Heart left ventricle (tissue), 16 donors: Measurements from ENCODE around the gene TRRAP. TPM values are rescaled to one million over a fixed set of nuclear protein-coding genes. Genes with fewer than 3 reads are reported as not detected.

Experiments
- ATAC-seq, 4 donors: fragments of 200-7000 bp; cut with Tn5 transposase; one replicate each; pipeline ENCODE4 v1.9.1; 2020 to 2022; ENCODE audit warnings: moderate library complexity in 4 of 4, mild to moderate bottlenecking in 3 of 4, moderate number of reproducible peaks in 1 of 4
- DNase-seq, 5 donors: peaks; one replicate each; pipeline ENCODE4 v3.0.0-alpha.2; 2020
- H3K27ac ChIP-seq, 12 donors: fragments of 200-600 bp; sonication (generic) in 4 of 12; one replicate each; pipeline versions ENCODE4 v1.5.0 to v1.8.0; 2016 to 2022; ENCODE audit warnings: mild to moderate bottlenecking in 2 of 12
- H3K27me3 ChIP-seq, 9 donors: fragments of 200-600 bp; sonication (generic) in 2 of 9; one replicate each; pipeline versions ENCODE4 v1.5.1 to v1.8.0; 2016 to 2022; ENCODE audit warnings: mild to moderate bottlenecking in 3 of 9
- H3K36me3 ChIP-seq, 9 donors: fragments of 200-600 bp; sonication (generic) in 2 of 9; one replicate each; pipeline versions ENCODE4 v1.5.0 to v1.8.0; 2018 to 2022; ENCODE audit warnings: mild to moderate bottlenecking in 2 of 9
- H3K4me1 ChIP-seq, 12 donors: fragments of 200-600 bp; sonication (generic) in 4 of 12; one replicate each; pipeline versions ENCODE4 v1.5.0 to v1.8.0; 2016 to 2022; ENCODE audit warnings: mild to moderate bottlenecking in 3 of 12
- H3K4me3 ChIP-seq, 12 donors: fragments of 200-600 bp; sonication (generic) in 4 of 12; one replicate each; pipeline versions ENCODE4 v1.5.0 to v1.8.0; 2017 to 2022; ENCODE audit warnings: mild to moderate bottlenecking in 9 of 12, moderate library complexity in 4 of 12
- H3K9me3 ChIP-seq, 12 donors: fragments of 200-600 bp; sonication (generic) in 4 of 12; one replicate each; pipeline versions ENCODE4 v1.5.0 to v1.8.0; 2016 to 2022; ENCODE audit warnings: mild to moderate bottlenecking in 1 of 12
- CTCF ChIP-seq, 12 donors: fragments of 200-600 bp; sonication (generic) in 4 of 12; IDR thresholded peaks; one replicate each; pipeline versions ENCODE4 v1.5.0 to v1.8.0; 2018 to 2022; ENCODE audit warnings: antibody characterized with exemption in 12 of 12, mild to moderate bottlenecking in 5 of 12
- POLR2A ChIP-seq, 2 donors: fragments of 450-650 bp; IDR thresholded peaks; one replicate each; pipeline ENCODE4 v1.6.1; 2017; ENCODE audit warnings: antibody characterized with exemption in 2 of 2, mild to moderate bottlenecking in 2 of 2, moderate library complexity in 2 of 2
- WGBS, 4 donors: extraction: QIAGEN DNeasy Blood & Tissue Kit in 2 of 4; methylation state at CpG; one replicate each; pipeline versions ENCODE4 v1.1.5 to v1.1.7; 2013 to 2018; 5-methylcytosine and 5-hydroxymethylcytosine counted together
- intact Hi-C, 10 donors: fragments of 100-400 bp; cut with DNase I; formaldehyde crosslinking; loops; one replicate each; pipeline versions ENCODE4 v1.11.1 to v1.14.2; 2022
- polyA plus RNA-seq, 2 donors: library from polyadenylated mRNA; stranded (reverse); fragments of 200-250 nt; gene quantifications; one replicate each; pipeline ENCODE4 v1.2.3, GENCODE V29; 2013
- total RNA-seq, 9 donors: library from RNA; depleted of rRNA in 2 of 9; stranded (reverse); fragments of >200 nt in 2 of 9; fragmentation: NEBNext Ultra II Directional in 3 of 9; extraction: Animal tissue kit (Norgen Biotek cat#: 25700) in 3 of 9; gene quantifications; one replicate each; pipeline versions ENCODE4 v1.1.0 to v1.2.4, GENCODE V29; 2016 to 2023
- donor health status: ischemic (EF 13 %, LVEDD 7.1; RV severe dilation, severe dysfunction).
- donor health status: healthy with polysubstance abuse.
- donor health status: DM: no; HTN: yes; CAD: no.
- donor health status: DM: no; HTN: no; CAD: no.
- donor health status: ischemic (EF 25% LVEDD 6.9; RV normal size, moderate dysfunction).
- donor health status: ischemic (EF 25% LVEDD 5.7; RV mildly dilated, moderate dysfunction).
- donor health status: healthy.
- donor health status: DM: yes; HTN: yes; CAD: no.
- donor health status: ischemic (EF 35%, LVEDD 5.7; RV mildly dilated, moderate dysfunction).
- donor health status: nonischemic (EF 11% LVEDD 7.7; RV severe dilation, severe dysfunction).
- donor health status: DM: yes; HTN: yes; CAD: no.
- donor health status: PGD.
- donor health status: ischemic (EF 29% LVEDD 5.4; RV normal size, mild dysfunction).
- donor health status: nonischemic (EF 23%, LVEDD 6.1; RV moderate dilation, normal function).

TRRAP gene
- total and polyA plus RNA-seq, 11 donors, result 9.2 to 29.6 (median 21.6) TPM

GRCh38 chr7:99014113-99014985 lies 136.0 kb downstream of the TRRAP start:
- H3K27me3 ChIP-seq, result no peaks in the 10 kb centered on the region
- ATAC-seq (peak in 1 of 4 donors; percentile 24), DNase-seq (no peak)
- peaks cover 0 to 75% (median 67%) of the 10 kb centered on the region in 9 donors for H3K36me3 ChIP-seq
- 92 to 97% (median 97%) methylated on average over 15 to 18 of the region's 18 CpGs for WGBS, 4 donors
- intact Hi-C loops, result no loop called here
- no peak overlapping the region for H3K27ac ChIP-seq
- no peaks in the 10 kb centered on the region for H3K4me1 ChIP-seq
- TF ChIP-seq POLR2A (IDR thresholded peaks at IDR 0.05) (no peak), CTCF (IDR thresholded peaks at IDR 0.05) (no peak)
- no peaks in the 10 kb centered on the region for H3K9me3 ChIP-seq
- no peak overlapping the region for H3K4me3 ChIP-seq

GRCh38 chr7:99016196-99016595 lies 137.9 kb downstream of the TRRAP start:
- H3K9me3 ChIP-seq, result no peaks in the 10 kb centered on the region
- peaks cover 0 to 70% (median 59%) of the 10 kb centered on the region in 9 donors for H3K36me3 ChIP-seq
- 97 to 98% (median 97%) methylated on average over 8 of the region's 8 CpGs for WGBS, 4 donors
- ATAC-seq, result no peak
- no peaks in the 10 kb centered on the region for H3K27me3 ChIP-seq
- intact Hi-C loops, result no loop called here
- no peak overlapping the region for H3K4me3 ChIP-seq
- DNase-seq, result no peak
- no peak overlapping the region for H3K27ac ChIP-seq
- peaks cover 0 to 8% (median 0%) of the 10 kb centered on the region in 12 donors for H3K4me1 ChIP-seq
- TF ChIP-seq CTCF (IDR thresholded peaks at IDR 0.05) (no peak), POLR2A (IDR thresholded peaks at IDR 0.05) (no peak)

GRCh38 chr7:99019523-99020412 lies 141.4 kb downstream of the TRRAP start:
- Histone ChIP-seq H3K27ac (no peak overlapping the region), H3K36me3 (peaks cover 0 to 34% (median 24%) of the 10 kb centered on the region in 9 donors), H3K27me3 (no peaks in the 10 kb centered on the region), H3K9me3 (no peaks in the 10 kb centered on the region), H3K4me3 (no peak overlapping the region), H3K4me1 (peaks cover 0 to 20% (median 6%) of the 10 kb centered on the region in 12 donors)
- DNase-seq, result peak in 1 of 5 donors; percentile 3
- no peak for TF ChIP-seq CTCF (IDR thresholded peaks at IDR 0.05)
- no peak for TF ChIP-seq POLR2A (IDR thresholded peaks at IDR 0.05)
- 80 to 94% (median 88%) methylated on average over 12 of the region's 12 CpGs for WGBS, 4 donors
- intact Hi-C loops, result no loop called here
- ATAC-seq, result peak in 3 of 4 donors; percentile 43 to 78 (median 58)

- no peak overlapping the region for H3K4me3 ChIP-seq
- H3K4me1 ChIP-seq, result peaks cover 0 to 20% (median 6%) of the 10 kb centered on the region in 12 donors
- H3K27ac ChIP-seq, result no peak overlapping the region
- H3K9me3 ChIP-seq, result no peaks in the 10 kb centered on the region
- no peak for ATAC-seq
- no peaks in the 10 kb centered on the region for H3K27me3 ChIP-seq
- intact Hi-C loops, result no loop called here
- peaks cover 0 to 28% (median 18%) of the 10 kb centered on the region in 9 donors for H3K36me3 ChIP-seq
- 76 to 97% (median 95%) methylated on average over 3 of the region's 3 CpGs for WGBS, 4 donors
- no peak for DNase-seq
- no peak for TF ChIP-seq POLR2A (IDR thresholded peaks at IDR 0.05)
- TF ChIP-seq CTCF (IDR thresholded peaks at IDR 0.05), result no peak
These were observed 142.0 kb downstream of the TRRAP start for GRCh38 chr7:99020413-99020715.
